Caco-2 (cell line): ENCODE measurements around the gene PI4K2A. TPM values are rescaled to one million over a fixed set of nuclear protein-coding genes. Genes with fewer than 3 reads are reported as not detected.

ENCODE experiments used
- BruUV-seq: library from RNA; stranded (reverse); fragments of 400-500 nt; replicated peaks from 2 replicates; lab custom pipeline; 2021; lab: Mats Ljungman, UMichigan
- CTCF ChIA-PET: fragments of 300-600 bp; sonication (Branson Sonifier 250); formaldehyde crosslinking; loops from one replicate; lab custom pipeline; 2022; ENCODE audit warnings: antibody characterized with exemption; lab: Charles Lee
- POLR2A ChIA-PET: fragments of 300-600 bp; sonication (Branson Sonifier 250); formaldehyde crosslinking; loops from one replicate; lab custom pipeline; 2022; ENCODE audit warnings: antibody characterized with exemption; lab: Charles Lee
- DNase-seq, 2 experiments: peaks; one replicate each; pipeline versions ENCODE4 v3.0.0 to v3.0.0-alpha.2; 2020 to 2022
- H3K27me3 ChIP-seq: replicated peaks from 2 replicates; pipeline ENCODE4 v1.6.0; 2011; ENCODE audit warnings: low read length; ENCODE audit not compliant: control insufficient read depth, insufficient read depth
- H3K36me3 ChIP-seq: 2 replicates; pipeline ENCODE4 v1.5.1; 2011; ENCODE audit warnings: low read length; ENCODE audit not compliant: control insufficient read depth, insufficient read depth
- H3K4me1 ChIP-seq: fragments of 250-450 bp; sonication (Bioruptor Pico); 2 replicates; pipeline ENCODE4 v1.5.1; 2020; ENCODE audit warnings: mild to moderate bottlenecking
- H3K4me3 ChIP-seq: 2 replicates; pipeline ENCODE4 v1.5.1; 2011; ENCODE audit warnings: low read depth, mild to moderate bottlenecking, control low read depth, low read length
- H3K9me3 ChIP-seq: fragments of 250-450 bp; sonication (Bioruptor Pico); 2 replicates; pipeline ENCODE4 v1.5.1; 2020; ENCODE audit warnings: mild to moderate bottlenecking, moderate library complexity
- H3K27ac Mint-ChIP-seq: one replicate; pipeline ENCODE4 v1.8.0; 2022; ENCODE audit warnings: mixed read lengths; ENCODE audit not compliant: unreplicated experiment
- H3K27me3 Mint-ChIP-seq: one replicate; pipeline ENCODE4 v1.8.0; 2022; ENCODE audit warnings: mixed read lengths; ENCODE audit not compliant: insufficient read depth, unreplicated experiment
- H3K36me3 Mint-ChIP-seq: one replicate; pipeline ENCODE4 v1.8.0; 2022; ENCODE audit warnings: mild to moderate bottlenecking, mixed read lengths; ENCODE audit not compliant: insufficient read depth, unreplicated experiment
- H3K4me1 Mint-ChIP-seq: one replicate; pipeline ENCODE4 v1.8.0; 2022; ENCODE audit warnings: low read depth, mixed read lengths; ENCODE audit not compliant: unreplicated experiment
- H3K4me3 Mint-ChIP-seq: one replicate; pipeline ENCODE4 v1.8.0; 2022; ENCODE audit warnings: mild to moderate bottlenecking, moderate library complexity, mixed read lengths; ENCODE audit not compliant: unreplicated experiment
- H3K9me3 Mint-ChIP-seq: one replicate; pipeline ENCODE4 v1.8.0; 2022; ENCODE audit warnings: mixed read lengths; ENCODE audit not compliant: unreplicated experiment
- CTCF ChIP-seq, 2 experiments: fragments of 200-600 bp in 1 of 2; IDR thresholded peaks; 1 replicate in 1 of 2; 2 replicates in 1 of 2; pipeline versions ENCODE4 v1.5.1 to v1.8.0; 2011 to 2022; ENCODE audit warnings: antibody characterized with exemption in 1 of 2, control low read depth in 1 of 2, inconsistent platforms in 1 of 2, low read depth in 1 of 2, low read length in 1 of 2, mild to moderate bottlenecking in 1 of 2, moderate library complexity in 1 of 2; ENCODE audit not compliant: insufficient read depth in 1 of 2, severe bottlenecking in 1 of 2, unreplicated experiment in 1 of 2
- intact Hi-C: fragments of 100-400 bp; cut with micrococcal nuclease; formaldehyde crosslinking; loops from one replicate; pipeline ENCODE4 v1.10.0; 2022; ENCODE audit not compliant: unreplicated experiment
- total RNA-seq: library from RNA; stranded (reverse); gene quantifications from 2 replicates; pipeline ENCODE4 v1.2.3, GENCODE V29; 2022

Gene PI4K2A
- total RNA-seq, 1 experiment from 2014 or later: 27.3 TPM

- no TSS peak for BruUV-seq
- no peak for DNase-seq
- Mint-ChIP-seq H3K27me3 (no peaks in the 10 kb centered on the region), H3K9me3 (no peaks in the 10 kb centered on the region), H3K4me1 (no peaks in the 10 kb centered on the region), H3K36me3 (no peaks in the 10 kb centered on the region), H3K4me3 (no peak overlapping the region), H3K27ac (no peak overlapping the region)
- Histone ChIP-seq H3K36me3 (no peaks in the 10 kb centered on the region), H3K27me3 (no peaks in the 10 kb centered on the region), H3K4me1 (no peaks in the 10 kb centered on the region), H3K9me3 (no peaks in the 10 kb centered on the region), H3K4me3 (no peak overlapping the region)
- no peak for TF ChIP-seq CTCF (IDR thresholded peaks at IDR 0.05; ENCODE audit: insufficient read depth in 1 of 2, low read depth in 1 of 2, low read length in 1 of 2, severe bottlenecking in 1 of 2, unreplicated experiment in 1 of 2)
- intact Hi-C loops: no loop called here
- ChIA-PET POLR2A (no interaction called here), CTCF (interaction anchor here (3.7 kb wide), 1 partner anchor 39 kb away, joined by 39 read pairs; the partner anchor contains the start of gene ANKRD2)
Measured at GRCh38 chr10:97611473-97611872, 29.0 kb upstream of the PI4K2A start.

GRCh38 chr10:97612386-97612785 is 28.1 kb upstream of the PI4K2A start:
- H3K36me3 ChIP-seq: no peaks in the 10 kb centered on the region
- no peaks in the 10 kb centered on the region for H3K9me3 ChIP-seq
- peak in 1 of 2 experiments; percentile 55 for DNase-seq
- TF ChIP-seq CTCF (IDR thresholded peaks at IDR 0.05; ENCODE audit: insufficient read depth in 1 of 2, low read depth in 1 of 2, low read length in 1 of 2, severe bottlenecking in 1 of 2, unreplicated experiment in 1 of 2): peak; percentile 44 to 52
- no TSS peak for BruUV-seq
- H3K4me3 ChIP-seq: no peak overlapping the region
- POLR2A ChIA-PET: no interaction called here
- intact Hi-C loops: loop anchor here (1.0 kb wide), 3 partner anchors 40 to 205 kb away; partner anchors contain the start of gene ANKRD2
- Mint-ChIP-seq H3K27ac (no peak overlapping the region), H3K4me1 (no peaks in the 10 kb centered on the region), H3K27me3 (no peaks in the 10 kb centered on the region), H3K9me3 (no peaks in the 10 kb centered on the region), H3K4me3 (no peak overlapping the region), H3K36me3 (no peaks in the 10 kb centered on the region)
- H3K4me1 ChIP-seq: no peaks in the 10 kb centered on the region
- CTCF ChIA-PET: interaction anchor here (0.7 to 3.7 kb wide), 6 partner anchors 16 to 148 kb away, joined by 3 to 39 read pairs (median 4); partner anchors contain the start of gene ANKRD2
- H3K27me3 ChIP-seq: no peaks in the 10 kb centered on the region

GRCh38 chr10:97618285-97618684 is 22.2 kb upstream of the PI4K2A start:
- intact Hi-C loops: no loop called here
- Histone ChIP-seq H3K4me3 (no peak overlapping the region), H3K27me3 (no peaks in the 10 kb centered on the region), H3K4me1 (peaks cover 8% of the 10 kb centered on the region; the same call in 1 of the 2 replicates), H3K9me3 (no peaks in the 10 kb centered on the region), H3K36me3 (no peaks in the 10 kb centered on the region)
- Mint-ChIP-seq H3K27me3 (no peaks in the 10 kb centered on the region), H3K4me3 (no peak overlapping the region), H3K4me1 (peaks cover 12% of the 10 kb centered on the region), H3K36me3 (no peaks in the 10 kb centered on the region), H3K9me3 (no peaks in the 10 kb centered on the region), H3K27ac (no peak overlapping the region)
- TF ChIP-seq CTCF (IDR thresholded peaks at IDR 0.05; ENCODE audit: insufficient read depth in 1 of 2, low read depth in 1 of 2, low read length in 1 of 2, severe bottlenecking in 1 of 2, unreplicated experiment in 1 of 2): no peak
- no TSS peak for BruUV-seq
- no peak for DNase-seq
- CTCF ChIA-PET: no interaction called here
- POLR2A ChIA-PET: no interaction called here
